Naive B cell (primary cell): Measurements from ENCODE around the gene FGFRL1. TPM values are rescaled to one million over a fixed set of nuclear protein-coding genes. Genes with fewer than 3 reads are reported as not detected.
A peak's percentile ranks its signal among the peaks of the same experiment; 100 is the strongest.

Experiments
- ATAC-seq, 2 donors: fragments of 150-1000 bp; cut with Tn5 transposase; 2 replicates each; pipeline ENCODE4 v1.10.0; 2021; ENCODE audit warnings: low read depth in 2 of 2, mild to moderate bottlenecking in 2 of 2, moderate library complexity in 2 of 2
- DNase-seq: peaks from one replicate; pipeline ENCODE4 v3.0.0; 2022
- H3K27ac Mint-ChIP-seq, 6 donors: one replicate each; pipeline ENCODE4 v1.8.0; 2020 to 2022; ENCODE audit warnings: mild to moderate bottlenecking in 6 of 6, mixed read lengths in 6 of 6, moderate library complexity in 5 of 6, inconsistent platforms in 2 of 6
- H3K27me3 Mint-ChIP-seq, 3 donors: one replicate each; pipeline ENCODE4 v1.8.0; 2021 to 2022; ENCODE audit warnings: mixed read lengths in 3 of 3, mild to moderate bottlenecking in 1 of 3
- H3K36me3 Mint-ChIP-seq, 2 donors: one replicate each; pipeline ENCODE4 v1.8.0; 2020 to 2022; ENCODE audit warnings: mixed read lengths in 2 of 2, inconsistent platforms in 1 of 2, mild to moderate bottlenecking in 1 of 2
- H3K4me1 Mint-ChIP-seq, 3 donors: one replicate each; pipeline ENCODE4 v1.8.0; 2020 to 2022; ENCODE audit warnings: mixed read lengths in 3 of 3, inconsistent platforms in 1 of 3, mild to moderate bottlenecking in 1 of 3, moderate library complexity in 1 of 3
- H3K4me3 Mint-ChIP-seq, 8 donors: one replicate each; pipeline ENCODE4 v1.8.0; 2020 to 2022; ENCODE audit warnings: mild to moderate bottlenecking in 8 of 8, mixed read lengths in 8 of 8, moderate library complexity in 8 of 8, inconsistent platforms in 2 of 8
- H3K9me3 Mint-ChIP-seq, 7 donors: one replicate each; pipeline ENCODE4 v1.8.0; 2020 to 2022; ENCODE audit warnings: mixed read lengths in 7 of 7, mild to moderate bottlenecking in 5 of 7, inconsistent platforms in 2 of 7, moderate library complexity in 1 of 7
- polyA plus RNA-seq, 6 donors: library from polyadenylated mRNA; unstranded; fragments of 300-500 nt; fragmentation: Illumina TruSeq; gene quantifications; one replicate each; pipeline ENCODE4 v1.2.3, GENCODE V29; 2021; ENCODE audit warnings: low read depth in 6 of 6

The FGFRL1 gene
- polyA plus RNA-seq, 6 donors from 2014 or later, result 0.22 to 2.3 (median 0.37) TPM; not detected in 1

DNA sequence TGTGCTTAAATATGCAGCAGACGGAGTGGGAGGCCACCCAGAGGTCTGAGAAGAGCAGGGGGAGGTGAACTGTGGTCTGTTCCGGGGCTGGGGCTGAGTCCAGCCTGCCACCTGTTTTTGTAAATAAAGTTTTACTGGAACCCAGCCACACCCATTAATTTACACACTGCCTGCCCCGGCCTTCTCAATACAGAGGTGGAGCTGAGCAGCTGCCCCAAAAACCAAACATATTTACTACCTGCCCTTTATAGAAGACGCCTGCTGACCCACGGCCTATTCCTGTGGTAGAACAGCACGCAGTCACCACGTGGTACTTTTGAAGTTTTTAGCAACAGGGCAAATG, 45.9 kb downstream of the FGFRL1 start:
- Mint-ChIP-seq H3K4me1 (peaks cover 6 to 19% (median 16%) of the 10 kb centered on the region in 3 donors), H3K9me3 (peaks cover 0 to 5% (median 2%) of the 10 kb centered on the region in 7 donors), H3K27me3 (peaks cover 10 to 24% (median 10%) of the 10 kb centered on the region in 3 donors), H3K4me3 (no peak overlapping the region), H3K27ac (no peak overlapping the region), H3K36me3 (no peaks in the 10 kb centered on the region)
- no peak for ATAC-seq
- DNase-seq, result no peak

DNA sequence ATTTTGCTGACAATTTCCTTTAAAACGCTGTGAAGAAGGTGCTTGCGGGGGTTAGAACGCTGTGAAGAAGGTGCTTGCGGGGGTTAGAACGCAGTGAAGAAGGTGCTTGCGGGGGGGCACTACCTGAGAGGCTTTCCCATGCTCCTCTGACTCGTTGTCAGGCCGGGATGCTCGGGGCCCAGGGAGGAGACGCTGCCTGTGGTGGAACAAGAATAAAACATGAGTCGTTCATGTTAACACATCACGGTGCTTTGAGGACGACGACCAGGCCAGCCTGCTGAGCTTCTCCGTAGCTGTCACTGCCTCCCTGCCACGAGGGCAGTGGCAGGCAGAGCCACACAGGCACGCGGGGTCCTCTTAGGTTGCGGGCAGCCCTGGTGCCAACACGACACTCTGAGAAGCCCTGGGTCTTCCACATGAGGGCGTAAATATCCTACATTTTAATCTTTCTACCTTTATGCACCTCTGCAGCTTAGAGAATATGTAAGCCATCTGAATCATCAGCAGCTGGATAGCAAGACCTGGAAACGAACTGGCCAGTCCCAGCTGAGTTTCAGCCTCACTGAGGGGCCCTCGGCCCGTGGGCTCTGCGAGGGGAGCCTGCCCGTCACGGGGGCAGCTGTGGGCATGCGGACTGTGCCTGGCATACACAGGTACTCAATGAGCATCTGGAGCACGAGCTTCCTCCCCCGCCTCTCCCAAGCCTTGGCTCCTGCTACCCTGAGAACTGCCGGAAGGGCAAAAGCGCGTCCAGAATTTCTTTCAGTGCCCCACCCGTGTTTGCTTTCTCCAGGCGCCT, 47.0 kb downstream of the FGFRL1 start:
- peaks cover 13 to 21% (median 14%) of the 10 kb centered on the region in 3 donors for H3K27me3 Mint-ChIP-seq
- peak overlapping the region in 2 of 6 donors; percentile 9 to 78 for H3K27ac Mint-ChIP-seq

DNA sequence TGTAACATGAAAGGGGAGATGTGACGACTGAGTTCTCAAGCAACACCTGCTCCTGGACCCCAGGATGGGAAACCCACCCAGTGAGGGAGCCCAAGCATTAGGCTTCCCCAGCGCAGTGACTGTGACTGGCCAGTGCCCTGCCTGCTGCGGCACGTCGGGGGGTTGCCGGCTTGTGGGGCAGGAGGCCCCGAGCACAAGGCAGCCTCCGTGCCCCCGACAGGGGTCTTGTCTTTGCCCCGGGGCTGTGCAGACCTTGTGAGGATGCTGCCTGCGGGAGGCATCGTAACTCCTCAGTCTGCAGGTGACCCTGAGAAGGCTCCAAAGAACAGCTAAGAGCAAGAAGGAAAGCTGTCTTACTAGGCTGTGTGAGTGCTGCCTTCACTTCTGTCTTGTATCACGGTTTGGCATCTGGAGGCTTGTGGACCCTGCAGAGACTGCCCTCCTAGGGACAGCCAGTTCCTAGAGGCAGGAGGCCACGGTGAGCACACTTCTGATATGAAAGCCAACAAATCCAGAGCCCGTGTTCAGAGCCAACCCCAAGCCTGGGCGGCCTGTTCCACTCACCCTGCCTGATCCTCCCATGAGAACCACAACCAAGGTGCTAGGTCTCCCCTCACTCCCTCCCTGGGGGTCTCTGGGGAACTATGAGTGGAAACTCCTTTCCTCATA, 47.7 kb downstream of the FGFRL1 start:
- Mint-ChIP-seq H3K27ac (peak overlapping the region in 2 of 6 donors; percentile 11 to 45), H3K9me3 (peaks cover 0 to 9% (median 4%) of the 10 kb centered on the region in 7 donors), H3K4me1 (peaks cover 6 to 20% (median 16%) of the 10 kb centered on the region in 3 donors), H3K36me3 (peaks cover 0 to 3% of the 10 kb centered on the region in 2 donors), H3K4me3 (no peak overlapping the region), H3K27me3 (peaks cover 16 to 19% (median 17%) of the 10 kb centered on the region in 3 donors)
- ATAC-seq, result no peak
- DNase-seq, result no peak

More for the DNA sequence above, 47.0 kb downstream of the FGFRL1 start:
- ATAC-seq (no peak), DNase-seq (no peak)
- H3K9me3 Mint-ChIP-seq, result peaks cover 0 to 9% (median 4%) of the 10 kb centered on the region in 7 donors
- H3K36me3 Mint-ChIP-seq, result peaks cover 0 to 3% of the 10 kb centered on the region in 2 donors
- H3K4me1 Mint-ChIP-seq, result peaks cover 6 to 20% (median 16%) of the 10 kb centered on the region in 3 donors
- H3K4me3 Mint-ChIP-seq, result no peak overlapping the region

DNA sequence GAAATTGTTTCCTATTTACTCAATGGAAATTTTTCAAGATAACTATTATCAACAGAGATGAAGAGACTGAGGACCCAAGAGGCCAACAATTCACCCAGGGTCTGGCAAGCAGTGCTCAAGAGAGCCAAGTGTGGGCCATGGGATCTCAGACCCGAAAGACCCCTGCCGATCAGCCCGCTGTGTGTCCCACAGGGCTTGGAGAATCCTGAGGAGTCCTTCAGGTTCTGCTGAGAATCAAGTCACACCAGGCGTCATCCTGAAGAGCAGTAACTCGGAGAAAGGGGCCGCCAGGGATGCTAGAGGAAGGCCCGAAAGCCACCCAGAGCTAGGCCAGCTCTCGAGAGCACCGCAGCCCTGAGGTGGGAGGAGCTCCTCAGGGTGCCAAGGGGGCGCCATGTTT, 48.7 kb downstream of the FGFRL1 start:
- ATAC-seq, result no peak
- peaks cover 0 to 9% (median 5%) of the 10 kb centered on the region in 7 donors for H3K9me3 Mint-ChIP-seq
- H3K27ac Mint-ChIP-seq, result peak overlapping the region in 1 of 6 donors; percentile 50
- H3K4me3 Mint-ChIP-seq, result no peak overlapping the region
- peaks cover 0 to 3% of the 10 kb centered on the region in 2 donors for H3K36me3 Mint-ChIP-seq
- H3K4me1 Mint-ChIP-seq, result peaks cover 6 to 20% (median 16%) of the 10 kb centered on the region in 3 donors
- peaks cover 25 to 27% (median 26%) of the 10 kb centered on the region in 3 donors for H3K27me3 Mint-ChIP-seq
- DNase-seq, result no peak

DNA sequence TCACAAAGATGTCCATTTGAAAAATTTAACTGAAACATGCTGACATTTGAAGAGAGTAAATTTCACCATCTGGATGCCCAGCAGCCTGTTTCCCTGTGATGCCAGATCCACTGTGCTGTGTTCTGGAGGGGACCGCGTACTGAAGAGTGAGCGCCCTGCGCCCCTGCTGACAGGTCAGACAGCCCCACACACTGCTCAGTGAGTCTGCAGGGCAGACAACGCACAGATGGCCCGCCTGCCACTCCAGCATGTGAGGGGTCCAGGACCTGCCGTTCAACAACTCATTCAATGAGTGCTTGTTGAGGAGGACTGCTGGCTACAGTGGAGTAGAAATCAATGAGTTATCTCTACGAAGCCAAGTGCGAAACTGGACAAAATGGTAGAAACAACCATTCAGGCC, 49.2 kb downstream of the FGFRL1 start:
- Mint-ChIP-seq H3K4me3 (no peak overlapping the region), H3K9me3 (peaks cover 0 to 10% (median 5%) of the 10 kb centered on the region in 7 donors), H3K27me3 (peaks cover 25 to 32% (median 26%) of the 10 kb centered on the region in 3 donors), H3K4me1 (peaks cover 6 to 19% (median 12%) of the 10 kb centered on the region in 3 donors), H3K27ac (peak overlapping the region in 1 of 6 donors; percentile 50), H3K36me3 (peaks cover 0 to 3% of the 10 kb centered on the region in 2 donors)
- DNase-seq (no peak), ATAC-seq (no peak)

DNA sequence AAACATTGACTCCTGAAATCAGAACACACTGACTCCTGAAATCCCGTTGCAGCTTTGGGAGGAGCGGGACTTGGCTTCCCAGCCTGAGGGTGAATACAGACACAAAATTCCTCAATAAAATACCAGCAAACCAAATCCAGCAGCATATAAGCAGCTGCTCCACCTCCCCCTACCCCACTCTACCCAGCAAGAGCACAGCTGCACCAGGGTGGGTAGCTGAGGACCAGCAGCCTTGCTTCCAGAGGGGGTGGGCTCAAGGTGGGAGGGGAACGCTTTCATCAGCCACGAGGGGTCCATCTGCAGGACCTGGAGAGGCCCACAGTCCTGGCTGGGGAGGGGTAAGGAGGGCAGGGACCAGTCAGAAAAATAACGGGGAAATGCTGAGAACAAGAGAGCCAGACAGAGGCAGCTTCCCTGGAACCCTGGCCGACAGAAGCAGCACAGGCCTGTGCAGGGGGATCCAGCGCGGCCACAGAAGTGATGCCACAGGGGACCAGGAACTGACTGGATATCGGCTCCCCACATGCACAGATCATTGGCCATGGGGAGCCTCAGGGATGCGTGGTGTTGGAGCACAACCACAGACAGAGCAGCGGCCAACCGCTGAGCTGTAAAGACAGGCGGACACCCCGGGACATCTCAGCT, 49.8 kb downstream of the FGFRL1 start:
- Mint-ChIP-seq H3K9me3 (peaks cover 0 to 10% (median 5%) of the 10 kb centered on the region in 7 donors), H3K36me3 (peaks cover 0 to 3% of the 10 kb centered on the region in 2 donors), H3K27me3 (peaks cover 22 to 38% (median 27%) of the 10 kb centered on the region in 3 donors), H3K4me1 (peaks cover 3 to 14% (median 7%) of the 10 kb centered on the region in 3 donors), H3K4me3 (peak overlapping the region in 1 of 8 donors; percentile 10), H3K27ac (no peak overlapping the region)
- ATAC-seq, result no peak
- no peak for DNase-seq

DNA sequence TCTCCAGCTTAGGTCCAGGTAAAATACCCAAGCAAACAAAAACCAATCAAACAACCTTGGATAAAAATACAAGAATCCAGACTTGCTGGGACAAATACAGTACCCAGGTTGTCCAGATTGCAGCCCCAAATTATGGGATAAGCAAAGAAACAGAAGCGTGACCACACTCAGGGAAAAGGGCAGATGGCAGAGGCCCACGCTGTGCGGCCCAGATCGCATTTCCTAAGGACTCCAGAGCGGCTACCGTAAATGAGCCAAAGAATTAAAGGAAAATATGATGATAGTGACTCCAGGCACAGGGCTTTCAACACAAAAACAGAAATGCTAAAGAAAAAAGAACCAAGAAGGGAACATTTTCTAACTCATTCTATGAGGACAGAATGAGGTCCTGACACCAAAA, 50.3 kb downstream of the FGFRL1 start:
- H3K36me3 Mint-ChIP-seq, result peaks cover 0 to 3% of the 10 kb centered on the region in 2 donors
- H3K4me3 Mint-ChIP-seq, result no peak overlapping the region
- peaks cover 24 to 42% (median 32%) of the 10 kb centered on the region in 3 donors for H3K27me3 Mint-ChIP-seq
- DNase-seq, result no peak
- peaks cover 0 to 10% (median 3%) of the 10 kb centered on the region in 3 donors for H3K4me1 Mint-ChIP-seq
- peaks cover 0 to 10% (median 5%) of the 10 kb centered on the region in 7 donors for H3K9me3 Mint-ChIP-seq
- ATAC-seq, result no peak
- H3K27ac Mint-ChIP-seq, result no peak overlapping the region

DNA sequence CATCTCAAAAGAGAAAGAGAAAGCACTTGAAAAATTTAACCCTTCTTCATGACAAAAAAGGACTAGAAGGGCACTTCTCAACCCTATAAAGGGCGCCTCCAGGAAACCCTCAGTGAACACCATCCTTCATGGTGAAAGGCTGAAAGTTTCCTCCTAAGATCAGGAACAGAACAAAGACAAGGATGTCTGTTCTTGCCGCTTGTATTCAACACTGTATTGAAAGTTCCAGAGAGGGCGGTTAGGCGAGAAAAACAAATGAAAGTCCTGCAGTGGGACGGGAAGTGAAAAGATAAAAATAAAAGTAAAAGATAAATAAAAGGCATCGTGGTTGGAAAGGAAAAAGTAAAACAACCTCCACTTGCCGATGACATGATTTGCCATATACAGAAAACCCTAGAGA, 51.0 kb downstream of the FGFRL1 start:
- no peak overlapping the region for H3K4me3 Mint-ChIP-seq
- DNase-seq (no peak), ATAC-seq (no peak)
- peaks cover 0 to 3% of the 10 kb centered on the region in 2 donors for H3K36me3 Mint-ChIP-seq
- no peak overlapping the region for H3K27ac Mint-ChIP-seq
- peaks cover 0 to 10% (median 3%) of the 10 kb centered on the region in 3 donors for H3K4me1 Mint-ChIP-seq
- H3K9me3 Mint-ChIP-seq, result peaks cover 0 to 10% (median 5%) of the 10 kb centered on the region in 7 donors
- peaks cover 24 to 42% (median 38%) of the 10 kb centered on the region in 3 donors for H3K27me3 Mint-ChIP-seq

DNA sequence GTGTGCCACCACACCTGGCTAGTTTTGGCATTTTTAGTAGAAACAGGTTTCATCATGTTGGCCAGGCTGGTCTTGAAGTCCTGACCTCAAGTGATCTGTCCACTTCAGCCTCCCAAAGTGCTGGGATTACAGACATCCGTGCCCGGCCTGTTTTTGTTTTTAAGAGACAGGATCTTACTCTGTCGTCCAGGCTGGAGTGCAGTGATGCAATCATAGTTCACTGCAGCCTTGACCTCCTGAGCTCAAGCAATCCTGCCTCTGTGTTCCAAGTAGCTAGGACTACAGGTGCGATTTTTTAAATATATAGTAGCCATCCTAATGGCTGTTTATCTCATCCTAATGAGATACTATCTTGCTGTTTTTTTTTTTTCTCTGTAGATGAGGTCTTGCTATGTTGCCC, 54.3 kb downstream of the FGFRL1 start:
- H3K4me1 Mint-ChIP-seq, result peaks cover 0 to 10% (median 0%) of the 10 kb centered on the region in 3 donors
- peaks cover 0 to 3% of the 10 kb centered on the region in 2 donors for H3K36me3 Mint-ChIP-seq

DNA sequence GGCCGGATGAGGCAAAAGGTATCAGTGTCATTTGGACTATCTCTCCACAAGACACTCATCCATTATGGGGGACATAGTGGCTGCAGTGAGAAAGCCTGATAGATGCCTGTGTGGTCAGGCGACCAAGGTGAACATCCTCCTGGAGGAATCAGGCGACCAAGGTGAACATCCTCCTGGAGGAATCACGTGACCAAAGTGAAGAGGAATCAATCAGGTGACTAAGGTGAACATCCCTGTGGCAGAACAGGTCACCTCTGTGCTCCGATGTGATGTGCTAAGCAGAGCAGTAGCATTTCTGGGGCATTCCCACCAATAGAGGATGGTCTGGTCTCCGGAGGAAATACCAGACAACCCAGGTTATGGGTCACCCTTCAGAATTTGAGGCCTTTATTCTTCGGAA, 58.0 kb downstream of the FGFRL1 start:
- no peak overlapping the region for H3K4me3 Mint-ChIP-seq
- H3K27me3 Mint-ChIP-seq, result peaks cover 17 to 49% (median 45%) of the 10 kb centered on the region in 3 donors
- ATAC-seq, result no peak
- H3K9me3 Mint-ChIP-seq, result peaks cover 0 to 5% (median 0%) of the 10 kb centered on the region in 7 donors
- DNase-seq, result no peak
- no peaks in the 10 kb centered on the region for H3K36me3 Mint-ChIP-seq
- peak overlapping the region in 1 of 6 donors; percentile 76 for H3K27ac Mint-ChIP-seq
- peaks cover 0 to 13% (median 12%) of the 10 kb centered on the region in 3 donors for H3K4me1 Mint-ChIP-seq

More for the DNA sequence above, 54.3 kb downstream of the FGFRL1 start:
- H3K4me3 Mint-ChIP-seq, result peak overlapping the region in 1 of 8 donors; percentile 47
- ATAC-seq (no peak), DNase-seq (no peak)
- peaks cover 30 to 66% (median 64%) of the 10 kb centered on the region in 3 donors for H3K27me3 Mint-ChIP-seq
- H3K9me3 Mint-ChIP-seq, result peaks cover 0 to 10% (median 5%) of the 10 kb centered on the region in 7 donors
- no peak overlapping the region for H3K27ac Mint-ChIP-seq

DNA sequence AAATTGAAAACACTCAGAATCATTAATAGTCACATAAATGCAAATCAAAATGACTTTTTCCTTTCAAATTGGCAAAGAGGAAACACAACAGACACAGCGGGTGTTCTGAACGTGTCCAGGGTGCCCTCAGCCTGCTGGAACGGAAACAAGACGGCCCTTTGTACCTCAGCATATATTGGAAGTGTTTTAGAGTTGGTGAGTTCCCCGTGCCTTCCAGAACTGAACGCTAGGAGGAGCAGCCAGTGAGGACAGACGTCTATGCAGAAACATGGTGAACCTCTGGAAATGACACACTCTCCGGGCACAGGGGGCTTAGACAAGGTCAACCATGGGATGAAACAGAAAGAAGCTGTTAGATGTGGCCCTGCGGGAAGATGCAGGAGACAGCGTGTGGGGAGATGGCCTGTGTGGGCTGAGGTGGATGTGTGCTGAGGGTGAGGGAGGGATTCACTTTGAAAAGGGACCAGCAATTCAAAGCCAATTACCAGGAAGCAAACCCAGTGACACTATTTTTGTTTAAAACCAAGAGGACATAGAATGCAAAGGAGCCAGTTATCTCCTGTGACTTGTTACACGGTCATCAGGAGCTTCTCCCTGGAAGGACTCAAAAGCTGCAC, 61.5 kb downstream of the FGFRL1 start:
- no peaks in the 10 kb centered on the region for H3K9me3 Mint-ChIP-seq
- H3K4me1 Mint-ChIP-seq, result peaks cover 0 to 13% (median 12%) of the 10 kb centered on the region in 3 donors
- peak overlapping the region in 5 of 6 donors; percentile 0 to 75 (median 50) for H3K27ac Mint-ChIP-seq
- H3K27me3 Mint-ChIP-seq, result peaks cover 6 to 29% (median 27%) of the 10 kb centered on the region in 3 donors
- ATAC-seq, result peak; percentile 92 to 93
- peak; percentile 33 for DNase-seq
- H3K36me3 Mint-ChIP-seq, result no peaks in the 10 kb centered on the region
- H3K4me3 Mint-ChIP-seq, result no peak overlapping the region

DNA sequence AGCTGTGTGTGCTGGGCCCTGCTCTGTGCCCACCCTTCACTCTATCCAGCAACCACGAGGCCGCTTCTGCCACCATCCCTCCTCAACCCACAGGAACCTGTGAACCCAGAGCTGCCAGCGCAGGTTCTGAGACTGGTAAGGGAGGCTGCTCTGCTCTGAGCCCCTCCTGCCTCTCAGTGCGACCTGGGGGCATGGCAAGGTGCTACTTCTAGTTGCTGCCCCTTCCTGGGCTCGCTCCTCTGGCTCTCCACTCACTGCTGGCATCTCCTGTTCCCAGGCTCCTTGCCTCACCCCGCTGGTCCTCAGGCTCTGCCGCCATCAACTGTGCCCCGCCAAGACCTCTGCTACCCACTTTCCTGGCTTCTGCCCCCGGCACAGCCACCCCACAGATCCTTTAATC, 62.7 kb downstream of the FGFRL1 start:
- Mint-ChIP-seq H3K27me3 (peaks cover 0 to 24% (median 21%) of the 10 kb centered on the region in 3 donors), H3K9me3 (no peaks in the 10 kb centered on the region), H3K4me3 (peak overlapping the region in 1 of 8 donors; percentile 74), H3K27ac (peak overlapping the region in 2 of 6 donors; percentile 52 to 72), H3K36me3 (no peaks in the 10 kb centered on the region), H3K4me1 (peaks cover 0 to 13% (median 12%) of the 10 kb centered on the region in 3 donors)
- DNase-seq (no peak), ATAC-seq (no peak)
